K562 (cell line): ENCODE results near the gene PNLIPRP1. TPM values are rescaled to one million over a fixed set of nuclear protein-coding genes. Genes with fewer than 3 reads are reported as not detected.
A peak's percentile ranks its signal among the peaks of the same experiment; 100 is the strongest.

Experiments used
- ATAC-seq: fragments of 200-7000 bp; cut with Tn5 transposase; 3 replicates; pipeline ENCODE4 v1.9.1; 2020; ENCODE audit warnings: moderate library complexity
- BruUV-seq: library from RNA; stranded (reverse); fragments of 400-500 nt; replicated peaks from 2 replicates; lab custom pipeline; 2021; lab: Mats Ljungman, UMichigan
- CTCF ChIA-PET: fragments of 300-600 bp; formaldehyde crosslinking; extraction: SDS; loops from one replicate; lab custom pipeline; 2021; ENCODE audit warnings: low intra/inter-chr PET ratio; lab: Yijun Ruan, JAX
- POLR2A ChIA-PET: fragments of 300-600, 350-650 bp; sonication (Branson Sonifier 250); formaldehyde crosslinking; extraction: SDS; loops from one replicate; lab custom pipeline; 2021; ENCODE audit warnings: antibody characterized with exemption, inconsistent platforms; lab: Yijun Ruan, JAX
- DNase-seq, 4 experiments: peaks; one replicate each; pipeline versions ENCODE4 v3.0.0 to v3.0.0-alpha.2; 2011 to 2018; ENCODE audit warnings: low spot score in 3 of 4, mixed read lengths in 3 of 4; ENCODE audit errors: extremely low read depth in 1 of 4
- FAIRE-seq: peaks from 2 replicates; lab custom pipeline; 2011; peaks lifted over from hg19 to GRCh38; lab: Jason Lieb, UNC
- H2AFZ ChIP-seq: 2 replicates; pipeline ENCODE4 v1.6.0; 2011; ENCODE audit warnings: low read depth, low read length, control low read depth, inconsistent platforms
- H3K27ac ChIP-seq: fragments of 200-600 bp; 3 replicates; pipeline ENCODE4 v1.8.0; 2011; ENCODE audit warnings: low read depth, mild to moderate bottlenecking, control low read depth, inconsistent platforms, low read length, moderate library complexity, mixed read lengths; ENCODE audit errors: extremely low read depth
- H3K27me3 ChIP-seq, 2 experiments: fragments of 300-600 bp in 1 of 2; 2 replicates in 1 of 2; 3 replicates in 1 of 2; pipeline versions ENCODE4 v1.6.0 to v1.8.0; 2011; ENCODE audit warnings: inconsistent platforms in 2 of 2, low read length in 2 of 2, mild to moderate bottlenecking in 1 of 2, mixed read lengths in 1 of 2, moderate library complexity in 1 of 2; ENCODE audit not compliant: control insufficient read depth in 2 of 2, insufficient read depth in 2 of 2
- H3K36me3 ChIP-seq: fragments of 300-600 bp; 3 replicates; pipeline ENCODE4 v1.8.0; 2011; ENCODE audit warnings: mild to moderate bottlenecking, low read length, inconsistent platforms; ENCODE audit not compliant: control insufficient read depth, insufficient read depth
- H3K4me1 ChIP-seq, 2 experiments: fragments of 200-600 bp in 1 of 2; replicated peaks in 1 of 2; 2 replicates in 1 of 2; 3 replicates in 1 of 2; pipeline versions ENCODE4 v1.5.1 to v1.8.0; 2011; ENCODE audit warnings: inconsistent platforms in 2 of 2, low read length in 2 of 2, mild to moderate bottlenecking in 1 of 2, mixed read lengths in 1 of 2, moderate library complexity in 1 of 2; ENCODE audit not compliant: control insufficient read depth in 2 of 2, insufficient read depth in 2 of 2
- H3K4me2 ChIP-seq: 2 replicates; pipeline ENCODE4 v1.6.1; 2011; ENCODE audit warnings: low read length, control low read depth, inconsistent platforms, mixed read lengths; ENCODE audit not compliant: insufficient read depth
- H3K4me3 ChIP-seq: fragments of 200-600 bp; sonication (generic), shearing (Covaris generic); 2 replicates; pipeline ENCODE4 v1.5.1; 2016; ENCODE audit warnings: control low read depth, inconsistent platforms
- H3K79me2 ChIP-seq: fragments of 200-600 bp; 3 replicates; pipeline ENCODE4 v1.8.0; 2011; ENCODE audit warnings: low read length, inconsistent platforms; ENCODE audit not compliant: control insufficient read depth, insufficient read depth
- H3K9ac ChIP-seq, 2 experiments: 2 replicates each; pipeline versions ENCODE4 v1.6.0 to v1.6.1; 2011; ENCODE audit warnings: low read depth in 2 of 2, low read length in 2 of 2, control low read depth in 1 of 2, inconsistent platforms in 1 of 2, mild to moderate bottlenecking in 1 of 2, mixed read lengths in 1 of 2; ENCODE audit not compliant: insufficient read depth in 1 of 2
- H3K9me1 ChIP-seq: one replicate; pipeline ENCODE4 v1.6.0; 2011; ENCODE audit warnings: inconsistent platforms, mild to moderate bottlenecking, low read length, moderate library complexity; ENCODE audit not compliant: control insufficient read depth, insufficient read depth
- H3K9me3 ChIP-seq: replicated peaks from 2 replicates; pipeline ENCODE4 v1.5.1; 2011; ENCODE audit warnings: low read depth, low read length, inconsistent platforms; ENCODE audit not compliant: control insufficient read depth, insufficient read depth
- H4K20me1 ChIP-seq: replicated peaks from 2 replicates; pipeline ENCODE4 v1.6.1; 2011; ENCODE audit warnings: low read length, inconsistent platforms, mixed read lengths; ENCODE audit not compliant: control insufficient read depth, insufficient read depth
- UBTF ChIP-seq, 2 experiments: IDR thresholded peaks; 2 replicates each; pipeline ENCODE4 v1.6.1; 2012; ENCODE audit warnings: improper control_type of control experiment in 2 of 2, low read depth in 2 of 2, low read length in 2 of 2, borderline replicate concordance in 1 of 2
- ZNF146 ChIP-seq: IDR thresholded peaks from one replicate; pipeline ENCODE4 v1.6.1; 2018; ENCODE audit warnings: missing compliant biosample characterization; ENCODE audit not compliant: unreplicated experiment
- WGBS: fragments of 100-300 bp; shearing (Covaris generic); methylation state at CpG from one replicate; pipeline ENCODE4 v1.1.6; 2016; ENCODE audit warnings: low coverage, mixed read lengths; ENCODE audit not compliant: insufficient coverage; ENCODE audit errors: missing lambda C conversion rate; 5-methylcytosine and 5-hydroxymethylcytosine counted together
- in situ Hi-C: fragments of 300-500 bp; cut with MboI; formaldehyde crosslinking; loops from 4 replicates; pipeline ENCODE4 v1.15.0; 2018; ENCODE audit warnings: inconsistent platforms, mixed read lengths
- intact Hi-C: fragments of 100-400 bp; cut with micrococcal nuclease; formaldehyde crosslinking; loops from 2 replicates; pipeline ENCODE4 v1.14.2; 2022
- polyA plus RNA-seq, 8 experiments: library from polyadenylated mRNA; depleted of rRNA in 4 of 8; stranded (reverse) in 5 of 8; unstranded in 3 of 8; fragments of >200 nt; fragmentation: Nextera tagmentation in 2 of 8; fragmentation: Illumina TruSeq in 1 of 8; extraction: Ambion mirVana in 2 of 8; extraction: Trizol in 1 of 8; gene quantifications; 2 replicates each; pipeline versions ENCODE4 v1.2.1 to v1.2.3, GENCODE V29; 2011 to 2014; ENCODE audit warnings: inconsistent platforms in 1 of 8, missing spikeins in 1 of 8
- total RNA-seq, 7 experiments: library from RNA; depleted of rRNA in 6 of 7; stranded (reverse); fragments of >200 nt in 6 of 7; fragmentation: Illumina TruSeq in 2 of 7; extraction: Trizol in 2 of 7; gene quantifications; 2 replicates each; pipeline versions ENCODE4 v1.2.1 to v1.2.3, GENCODE V29; 2011 to 2021; ENCODE audit warnings: low replicate concordance in 1 of 7
- TF ChIP-seq, protein P1 (sequence below), 3 experiments: IDR thresholded peaks in 2 of 3; conservative IDR thresholded peaks in 1 of 3; 2 replicates each; pipeline ENCODE4 v1.5.1; 2011 to 2012; ENCODE audit warnings: low read length in 3 of 3, mild to moderate bottlenecking in 3 of 3, control low read depth in 2 of 3, improper control_type of control experiment in 1 of 3, inconsistent platforms in 1 of 3, low read depth in 1 of 3, mixed read lengths in 1 of 3, moderate library complexity in 1 of 3; ENCODE audit not compliant: insufficient read depth in 2 of 3

Gene PNLIPRP1
- total and polyA plus RNA-seq, 9 of the 15 experiments (the other 6 are each of a cell fraction or from before 2014, with no cell fraction given) = 0.60 TPM; not detected in 8

DNA sequence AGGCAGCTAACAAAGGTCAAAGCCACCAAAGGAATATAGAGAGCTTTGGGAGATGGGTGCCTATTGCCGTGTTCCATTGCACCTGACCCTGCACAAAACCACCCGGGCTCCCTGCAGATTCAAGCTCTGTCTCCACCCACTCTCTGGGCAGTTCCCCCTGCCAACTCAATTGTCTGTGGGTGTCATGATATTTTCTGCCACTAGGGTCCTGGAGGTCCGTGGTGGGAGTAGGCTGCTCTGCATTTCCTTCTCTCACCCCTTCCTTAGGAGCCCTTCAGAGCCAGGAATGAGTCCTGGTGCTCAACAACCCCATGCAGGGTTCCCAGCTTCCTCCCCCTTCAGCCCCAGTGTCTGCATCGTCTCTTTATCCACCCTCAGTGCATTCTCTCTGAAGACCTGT is 64.1 kb downstream of the PNLIPRP1 start:
- TF ChIP-seq ZNF146 (CRISPR knock-in tag) = no peak
- TF ChIP-seq, protein P1, sequence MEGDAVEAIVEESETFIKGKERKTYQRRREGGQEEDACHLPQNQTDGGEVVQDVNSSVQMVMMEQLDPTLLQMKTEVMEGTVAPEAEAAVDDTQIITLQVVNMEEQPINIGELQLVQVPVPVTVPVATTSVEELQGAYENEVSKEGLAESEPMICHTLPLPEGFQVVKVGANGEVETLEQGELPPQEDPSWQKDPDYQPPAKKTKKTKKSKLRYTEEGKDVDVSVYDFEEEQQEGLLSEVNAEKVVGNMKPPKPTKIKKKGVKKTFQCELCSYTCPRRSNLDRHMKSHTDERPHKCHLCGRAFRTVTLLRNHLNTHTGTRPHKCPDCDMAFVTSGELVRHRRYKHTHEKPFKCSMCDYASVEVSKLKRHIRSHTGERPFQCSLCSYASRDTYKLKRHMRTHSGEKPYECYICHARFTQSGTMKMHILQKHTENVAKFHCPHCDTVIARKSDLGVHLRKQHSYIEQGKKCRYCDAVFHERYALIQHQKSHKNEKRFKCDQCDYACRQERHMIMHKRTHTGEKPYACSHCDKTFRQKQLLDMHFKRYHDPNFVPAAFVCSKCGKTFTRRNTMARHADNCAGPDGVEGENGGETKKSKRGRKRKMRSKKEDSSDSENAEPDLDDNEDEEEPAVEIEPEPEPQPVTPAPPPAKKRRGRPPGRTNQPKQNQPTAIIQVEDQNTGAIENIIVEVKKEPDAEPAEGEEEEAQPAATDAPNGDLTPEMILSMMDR (IDR thresholded peaks at IDR 0.05 in 2 of 3, conservative IDR thresholded peaks at IDR 0.05 in 1 of 3; ENCODE audit: insufficient read depth in 2 of 3, low read depth in 1 of 3, low read length in 3 of 3) = 0 out of 6 replicates have a peak, but pooled peaks of 1 of the 3 experiments have one; percentile 36
- TF ChIP-seq UBTF (IDR thresholded peaks at IDR 0.05; ENCODE audit: borderline replicate concordance in 1 of 2, low read depth in 2 of 2, low read length in 2 of 2) = no peak
- ATAC-seq (0 out of 3 replicates have a peak, but pooled peaks have one; percentile 45), DNase-seq (peak in 2 of 4 experiments; percentile 16 to 20), FAIRE-seq (no peak)
- Histone ChIP-seq H3K4me2 (no peak overlapping the region), H3K27me3 (no peaks in the 10 kb centered on the region; a peak in 1 of 5 replicates), H3K4me3 (no peak overlapping the region), H2AFZ (no peak overlapping the region), H3K9me3 (no peaks in the 10 kb centered on the region), H3K36me3 (no peaks in the 10 kb centered on the region), H3K9me1 (no peaks in the 10 kb centered on the region), H4K20me1 (no peaks in the 10 kb centered on the region), H3K4me1 (no peaks in the 10 kb centered on the region), H3K79me2 (no peaks in the 10 kb centered on the region), H3K27ac (no peak overlapping the region), H3K9ac (no peak overlapping the region)
- ChIA-PET CTCF (no interaction called here), POLR2A (no interaction called here)
- no TSS peak for BruUV-seq
- in situ Hi-C loops = no loop called here
- intact Hi-C loops = no loop called here
- WGBS = 2% methylated on average over 4 of the region's 4 CpGs
